K562 (cell line): ENCODE results near the gene VTN. TPM values are rescaled to one million over a fixed set of nuclear protein-coding genes. Genes with fewer than 3 reads are reported as not detected.
A peak's percentile ranks its signal among the peaks of the same experiment; 100 is the strongest.

ENCODE experiments used
- ATAC-seq: fragments of 200-7000 bp; cut with Tn5 transposase; 3 replicates; pipeline ENCODE4 v1.9.1; 2020; ENCODE audit warnings: moderate library complexity
- BruUV-seq: library from RNA; stranded (reverse); fragments of 400-500 nt; replicated peaks from 2 replicates; lab custom pipeline; 2021; lab: Mats Ljungman, UMichigan
- CTCF ChIA-PET: fragments of 300-600 bp; formaldehyde crosslinking; extraction: SDS; loops from one replicate; lab custom pipeline; 2021; ENCODE audit warnings: low intra/inter-chr PET ratio; lab: Yijun Ruan, JAX
- POLR2A ChIA-PET: fragments of 300-600, 350-650 bp; sonication (Branson Sonifier 250); formaldehyde crosslinking; extraction: SDS; loops from one replicate; lab custom pipeline; 2021; ENCODE audit warnings: antibody characterized with exemption, inconsistent platforms; lab: Yijun Ruan, JAX
- DNase-seq, 4 experiments: peaks; one replicate each; pipeline versions ENCODE4 v3.0.0 to v3.0.0-alpha.2; 2011 to 2018; ENCODE audit warnings: low spot score in 3 of 4, mixed read lengths in 3 of 4; ENCODE audit errors: extremely low read depth in 1 of 4
- FAIRE-seq: peaks from 2 replicates; lab custom pipeline; 2011; peaks lifted over from hg19 to GRCh38; lab: Jason Lieb, UNC
- H2AFZ ChIP-seq: 2 replicates; pipeline ENCODE4 v1.6.0; 2011; ENCODE audit warnings: low read depth, low read length, control low read depth, inconsistent platforms
- H3K27ac ChIP-seq: fragments of 200-600 bp; 3 replicates; pipeline ENCODE4 v1.8.0; 2011; ENCODE audit warnings: low read depth, mild to moderate bottlenecking, control low read depth, inconsistent platforms, low read length, moderate library complexity, mixed read lengths; ENCODE audit errors: extremely low read depth
- H3K27me3 ChIP-seq, 2 experiments: fragments of 300-600 bp in 1 of 2; 2 replicates in 1 of 2; 3 replicates in 1 of 2; pipeline versions ENCODE4 v1.6.0 to v1.8.0; 2011; ENCODE audit warnings: inconsistent platforms in 2 of 2, low read length in 2 of 2, mild to moderate bottlenecking in 1 of 2, mixed read lengths in 1 of 2, moderate library complexity in 1 of 2; ENCODE audit not compliant: control insufficient read depth in 2 of 2, insufficient read depth in 2 of 2
- H3K36me3 ChIP-seq: fragments of 300-600 bp; 3 replicates; pipeline ENCODE4 v1.8.0; 2011; ENCODE audit warnings: mild to moderate bottlenecking, low read length, inconsistent platforms; ENCODE audit not compliant: control insufficient read depth, insufficient read depth
- H3K4me1 ChIP-seq, 2 experiments: fragments of 200-600 bp in 1 of 2; replicated peaks in 1 of 2; 2 replicates in 1 of 2; 3 replicates in 1 of 2; pipeline versions ENCODE4 v1.5.1 to v1.8.0; 2011; ENCODE audit warnings: inconsistent platforms in 2 of 2, low read length in 2 of 2, mild to moderate bottlenecking in 1 of 2, mixed read lengths in 1 of 2, moderate library complexity in 1 of 2; ENCODE audit not compliant: control insufficient read depth in 2 of 2, insufficient read depth in 2 of 2
- H3K4me2 ChIP-seq: 2 replicates; pipeline ENCODE4 v1.6.1; 2011; ENCODE audit warnings: low read length, control low read depth, inconsistent platforms, mixed read lengths; ENCODE audit not compliant: insufficient read depth
- H3K4me3 ChIP-seq: fragments of 200-600 bp; sonication (generic), shearing (Covaris generic); 2 replicates; pipeline ENCODE4 v1.5.1; 2016; ENCODE audit warnings: control low read depth, inconsistent platforms
- H3K79me2 ChIP-seq: fragments of 200-600 bp; 3 replicates; pipeline ENCODE4 v1.8.0; 2011; ENCODE audit warnings: low read length, inconsistent platforms; ENCODE audit not compliant: control insufficient read depth, insufficient read depth
- H3K9ac ChIP-seq, 2 experiments: 2 replicates each; pipeline versions ENCODE4 v1.6.0 to v1.6.1; 2011; ENCODE audit warnings: low read depth in 2 of 2, low read length in 2 of 2, control low read depth in 1 of 2, inconsistent platforms in 1 of 2, mild to moderate bottlenecking in 1 of 2, mixed read lengths in 1 of 2; ENCODE audit not compliant: insufficient read depth in 1 of 2
- H3K9me1 ChIP-seq: one replicate; pipeline ENCODE4 v1.6.0; 2011; ENCODE audit warnings: inconsistent platforms, mild to moderate bottlenecking, low read length, moderate library complexity; ENCODE audit not compliant: control insufficient read depth, insufficient read depth
- H3K9me3 ChIP-seq: replicated peaks from 2 replicates; pipeline ENCODE4 v1.5.1; 2011; ENCODE audit warnings: low read depth, low read length, inconsistent platforms; ENCODE audit not compliant: control insufficient read depth, insufficient read depth
- H4K20me1 ChIP-seq: replicated peaks from 2 replicates; pipeline ENCODE4 v1.6.1; 2011; ENCODE audit warnings: low read length, inconsistent platforms, mixed read lengths; ENCODE audit not compliant: control insufficient read depth, insufficient read depth
- CREB5 ChIP-seq: fragments of 250-450 bp; sonication (Bioruptor Pico); IDR thresholded peaks from 2 replicates; pipeline ENCODE4 v1.5.0; 2020; ENCODE audit warnings: mild to moderate bottlenecking
- DPF2 ChIP-seq: fragments of 450-650 bp; IDR thresholded peaks from 2 replicates; pipeline ENCODE4 v1.6.1; 2016
- ESRRA ChIP-seq: fragments of 450-650 bp; IDR thresholded peaks from 2 replicates; pipeline ENCODE4 v1.6.1; 2014; ENCODE audit warnings: low read depth, mild to moderate bottlenecking, moderate library complexity, borderline replicate concordance
- FOXA3 ChIP-seq, 2 experiments: fragments of 450-650 bp in 1 of 2; sonication (generic) in 1 of 2; formaldehyde crosslinking; IDR thresholded peaks in 1 of 2; conservative IDR thresholded peaks in 1 of 2; 2 replicates each; pipeline versions ENCODE4 v1.4.0 to v1.8.0; 2020 to 2022; ENCODE audit warnings: mild to moderate bottlenecking in 2 of 2, missing genetic modification reagents in 1 of 2
- HDAC1 ChIP-seq, 2 experiments: fragments of 450-650 bp; IDR thresholded peaks; 2 replicates each; pipeline ENCODE4 v1.6.1; 2016 to 2017; ENCODE audit warnings: inconsistent platforms in 1 of 2, mild to moderate bottlenecking in 1 of 2, moderate library complexity in 1 of 2
- MEIS2 ChIP-seq: fragments of 450-650 bp; IDR thresholded peaks from 2 replicates; pipeline ENCODE4 v1.6.1; 2014; ENCODE audit warnings: mild to moderate bottlenecking; ENCODE audit not compliant: partially characterized antibody
- NRF1 ChIP-seq, 2 experiments: fragments of 450-650 bp; IDR thresholded peaks in 1 of 2; conservative IDR thresholded peaks in 1 of 2; 2 replicates each; pipeline ENCODE4 v1.6.1; 2014; ENCODE audit warnings: mild to moderate bottlenecking in 2 of 2
- POLR2G ChIP-seq: fragments of 200-400 bp; formaldehyde crosslinking; IDR thresholded peaks from 2 replicates; pipeline ENCODE4 v1.6.1; 2017; ENCODE audit warnings: low read depth, mild to moderate bottlenecking, antibody characterized with exemption, low read length, moderate library complexity
- PRMT5 ChIP-seq: sonication (generic); formaldehyde crosslinking; IDR thresholded peaks from 2 replicates; pipeline ENCODE4 v1.5.0; 2020; ENCODE audit warnings: missing genetic modification reagents
- RBFOX2 ChIP-seq: fragments of 200-400 bp; formaldehyde crosslinking; IDR thresholded peaks from 2 replicates; pipeline ENCODE4 v1.6.1; 2017; ENCODE audit warnings: low read depth, mild to moderate bottlenecking, low read length, moderate library complexity
- SAFB ChIP-seq: fragments of 200-400 bp; formaldehyde crosslinking; IDR thresholded peaks from 2 replicates; pipeline ENCODE4 v1.6.1; 2017; ENCODE audit warnings: low read depth, low read length, borderline replicate concordance
- YY1 ChIP-seq, 3 experiments: IDR thresholded peaks; 2 replicates each; pipeline ENCODE4 v1.6.1; 2011; ENCODE audit warnings: low read length in 2 of 3, mild to moderate bottlenecking in 2 of 3, moderate library complexity in 2 of 3, borderline replicate concordance in 1 of 3, control low read depth in 1 of 3, low read depth in 1 of 3; ENCODE audit not compliant: insufficient read depth in 3 of 3, insufficient replicate concordance in 2 of 3, control insufficient read depth in 1 of 3, insufficient read length in 1 of 3; ENCODE audit errors: extremely low read depth in 1 of 3
- ZC3H8 ChIP-seq: fragments of 450-650 bp; IDR thresholded peaks from 2 replicates; pipeline ENCODE4 v1.6.1; 2017
- ZNF217 ChIP-seq: sonication (generic); formaldehyde crosslinking; IDR thresholded peaks from 2 replicates; pipeline ENCODE4 v1.8.0; 2022; ENCODE audit warnings: mild to moderate bottlenecking, missing genetic modification reagents
- WGBS: fragments of 100-300 bp; shearing (Covaris generic); methylation state at CpG from one replicate; pipeline ENCODE4 v1.1.6; 2016; ENCODE audit warnings: low coverage, mixed read lengths; ENCODE audit not compliant: insufficient coverage; ENCODE audit errors: missing lambda C conversion rate; 5-methylcytosine and 5-hydroxymethylcytosine counted together
- in situ Hi-C: fragments of 300-500 bp; cut with MboI; formaldehyde crosslinking; loops from 4 replicates; pipeline ENCODE4 v1.15.0; 2018; ENCODE audit warnings: inconsistent platforms, mixed read lengths
- intact Hi-C: fragments of 100-400 bp; cut with micrococcal nuclease; formaldehyde crosslinking; loops from 2 replicates; pipeline ENCODE4 v1.14.2; 2022
- polyA plus RNA-seq, 8 experiments: library from polyadenylated mRNA; depleted of rRNA in 4 of 8; stranded (reverse) in 5 of 8; unstranded in 3 of 8; fragments of >200 nt; fragmentation: Nextera tagmentation in 2 of 8; fragmentation: Illumina TruSeq in 1 of 8; extraction: Ambion mirVana in 2 of 8; extraction: Trizol in 1 of 8; gene quantifications; 2 replicates each; pipeline versions ENCODE4 v1.2.1 to v1.2.3, GENCODE V29; 2011 to 2014; ENCODE audit warnings: inconsistent platforms in 1 of 8, missing spikeins in 1 of 8
- total RNA-seq, 7 experiments: library from RNA; depleted of rRNA in 6 of 7; stranded (reverse); fragments of >200 nt in 6 of 7; fragmentation: Illumina TruSeq in 2 of 7; extraction: Trizol in 2 of 7; gene quantifications; 2 replicates each; pipeline versions ENCODE4 v1.2.1 to v1.2.3, GENCODE V29; 2011 to 2021; ENCODE audit warnings: low replicate concordance in 1 of 7
- TF ChIP-seq, protein P1 (sequence below), 2 experiments: fragments of 450-650 bp in 1 of 2; IDR thresholded peaks; 2 replicates each; pipeline ENCODE4 v1.6.1; 2011 to 2017; ENCODE audit warnings: low read depth in 2 of 2, antibody characterized with exemption in 1 of 2, borderline replicate concordance in 1 of 2, low read length in 1 of 2, mild to moderate bottlenecking in 1 of 2, mixed read lengths in 1 of 2; ENCODE audit not compliant: control insufficient read depth in 1 of 2

The VTN gene
- total and polyA plus RNA-seq, 9 of the 15 experiments (the other 6 are each of a cell fraction or from before 2014, with no cell fraction given) = 0.13 to 1.0 (median 0.29) TPM; not detected in 1

- Histone ChIP-seq H2AFZ (peak within 1 kb of the TSS; percentile 97), H3K79me2 (peaks cover 2% of the 10 kb centered on the region; the same call in 1 of the 3 replicates), H3K9me3 (no peaks in the 10 kb centered on the region), H3K27ac (peak within 1 kb of the TSS; percentile 49; the same call in 2 of the 3 replicates), H3K27me3 (peaks cover 0 to 3% of the 10 kb centered on the region in 2 experiments; a peak in 1 of 5 replicates), H3K9ac (peak within 1 kb of the TSS; percentile 62 to 94; a peak in 3 of 4 replicates), H4K20me1 (no peaks in the 10 kb centered on the region), H3K4me2 (peak within 1 kb of the TSS; percentile 77), H3K4me3 (peak within 1 kb of the TSS; percentile 66), H3K4me1 (peaks cover 8 to 21% of the 10 kb centered on the region in 2 experiments; a peak in 3 of 5 replicates), H3K9me1 (peaks cover 3% of the 10 kb centered on the region), H3K36me3 (peaks cover 14% of the 10 kb centered on the region; the same call in 1 of the 3 replicates)
- 2% methylated on average over 36 of the region's 70 CpGs for WGBS
- BruUV-seq = no TSS peak
- peak; percentile 74 to 92 (median 82) for DNase-seq
- POLR2A ChIA-PET = interaction anchor here (0.6 to 2.5 kb wide), 11 partner anchors 8 to 186 kb away, joined by 3 to 8 read pairs (median 4); partner anchors contain the start of gene PIGS
- FAIRE-seq = peak; percentile 54
- intact Hi-C loops (no loop called here), in situ Hi-C loops (no loop called here)
- CTCF ChIA-PET = no interaction called here
- peak; percentile 93 for ATAC-seq
- peak; percentile 70 for TF ChIP-seq RBFOX2
- TF ChIP-seq PRMT5 (CRISPR knock-in tag) = no peak
- no peak for TF ChIP-seq CREB5 (CRISPR knock-in tag)
- TF ChIP-seq, protein P1, sequence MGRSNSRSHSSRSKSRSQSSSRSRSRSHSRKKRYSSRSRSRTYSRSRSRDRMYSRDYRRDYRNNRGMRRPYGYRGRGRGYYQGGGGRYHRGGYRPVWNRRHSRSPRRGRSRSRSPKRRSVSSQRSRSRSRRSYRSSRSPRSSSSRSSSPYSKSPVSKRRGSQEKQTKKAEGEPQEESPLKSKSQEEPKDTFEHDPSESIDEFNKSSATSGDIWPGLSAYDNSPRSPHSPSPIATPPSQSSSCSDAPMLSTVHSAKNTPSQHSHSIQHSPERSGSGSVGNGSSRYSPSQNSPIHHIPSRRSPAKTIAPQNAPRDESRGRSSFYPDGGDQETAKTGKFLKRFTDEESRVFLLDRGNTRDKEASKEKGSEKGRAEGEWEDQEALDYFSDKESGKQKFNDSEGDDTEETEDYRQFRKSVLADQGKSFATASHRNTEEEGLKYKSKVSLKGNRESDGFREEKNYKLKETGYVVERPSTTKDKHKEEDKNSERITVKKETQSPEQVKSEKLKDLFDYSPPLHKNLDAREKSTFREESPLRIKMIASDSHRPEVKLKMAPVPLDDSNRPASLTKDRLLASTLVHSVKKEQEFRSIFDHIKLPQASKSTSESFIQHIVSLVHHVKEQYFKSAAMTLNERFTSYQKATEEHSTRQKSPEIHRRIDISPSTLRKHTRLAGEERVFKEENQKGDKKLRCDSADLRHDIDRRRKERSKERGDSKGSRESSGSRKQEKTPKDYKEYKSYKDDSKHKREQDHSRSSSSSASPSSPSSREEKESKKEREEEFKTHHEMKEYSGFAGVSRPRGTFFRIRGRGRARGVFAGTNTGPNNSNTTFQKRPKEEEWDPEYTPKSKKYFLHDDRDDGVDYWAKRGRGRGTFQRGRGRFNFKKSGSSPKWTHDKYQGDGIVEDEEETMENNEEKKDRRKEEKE (IDR thresholded peaks at IDR 0.05; ENCODE audit: borderline replicate concordance in 1 of 2, control insufficient read depth in 1 of 2, low read depth in 2 of 2, low read length in 1 of 2) = no peak
- no peak for TF ChIP-seq ZNF217 (CRISPR knock-in tag)
- TF ChIP-seq SAFB = peak; percentile 60
- TF ChIP-seq ESRRA = 0 out of 2 replicates have a peak, but pooled peaks have one; percentile 22
- TF ChIP-seq NRF1 (conservative IDR thresholded peaks at IDR 0.05 in 1 of 2, IDR thresholded peaks at IDR 0.05 in 1 of 2) = peak; percentile 90 to 91
- TF ChIP-seq DPF2 = no peak
- 0 out of 4 replicates have a peak, but pooled peaks of 1 of the 2 experiments have one; percentile 40 for TF ChIP-seq HDAC1 (IDR thresholded peaks at IDR 0.05)
- peak; percentile 14 for TF ChIP-seq MEIS2
- peak; percentile 79 for TF ChIP-seq POLR2G
- no peak for TF ChIP-seq ZC3H8
- no peak for TF ChIP-seq FOXA3 (CRISPR knock-in tag; conservative IDR thresholded peaks at IDR 0.05 in 1 of 2, IDR thresholded peaks at IDR 0.05 in 1 of 2)
- peak in 1 of 3 experiments; percentile 5 for TF ChIP-seq YY1 (IDR thresholded peaks at IDR 0.05; ENCODE audit: borderline replicate concordance in 1 of 3, control insufficient read depth in 1 of 3, extremely low read depth in 1 of 3, insufficient read depth in 3 of 3, insufficient read length in 1 of 3, insufficient replicate concordance in 2 of 3, low read depth in 1 of 3, low read length in 2 of 3)
Observed at GRCh38 chr17:28405632-28406472, 35.7 kb upstream of the VTN start, which contains the start of gene SLC46A1. TSS of gene SLC46A1 (minus strand) at chr17:28406212. CDS start at chr17:28406114, 98 bp downstream.
